Endothelial cell of umbilical vein (primary cell): Measurements from ENCODE around the gene TSPAN13.

ENCODE experiments used
- CTCF ChIP-seq, 2 donors: IDR thresholded peaks; 1 replicate in 1 of 2; 2 replicates in 1 of 2; pipeline ENCODE4 v1.5.1; 2011; ENCODE audit warnings: low read length in 2 of 2, mild to moderate bottlenecking in 2 of 2, moderate library complexity in 2 of 2, control low read depth in 1 of 2, inconsistent platforms in 1 of 2, low read depth in 1 of 2; ENCODE audit not compliant: insufficient read depth in 1 of 2; ENCODE audit errors: extremely low read depth in 1 of 2
- EZH2 ChIP-seq: IDR thresholded peaks from 2 replicates; pipeline ENCODE4 v1.6.1; 2012; ENCODE audit warnings: borderline replicate concordance, low read depth, mild to moderate bottlenecking, moderate library complexity, low read length, inconsistent platforms; ENCODE audit not compliant: severe bottlenecking
- FOS ChIP-seq: IDR thresholded peaks from 2 replicates; pipeline ENCODE4 v1.6.1; 2011; ENCODE audit warnings: mild to moderate bottlenecking, low read length, moderate library complexity, borderline replicate concordance; ENCODE audit not compliant: insufficient read depth
- GATA2 ChIP-seq: IDR thresholded peaks from 2 replicates; pipeline ENCODE4 v1.7.0; 2011; ENCODE audit warnings: low read depth, mild to moderate bottlenecking, moderate library complexity, mixed read lengths, low read length; ENCODE audit not compliant: insufficient read length, insufficient read depth
- JUN ChIP-seq: IDR thresholded peaks from 2 replicates; pipeline ENCODE4 v1.6.1; 2011; ENCODE audit warnings: borderline replicate concordance, low read depth; ENCODE audit not compliant: insufficient read length, insufficient read depth
- MYC ChIP-seq: IDR thresholded peaks from one replicate; pipeline ENCODE4 v1.6.1; 2011; ENCODE audit warnings: mild to moderate bottlenecking, low read depth, low read length
- POLR2A ChIP-seq: IDR thresholded peaks from 2 replicates; pipeline ENCODE4 v1.6.1; 2012; ENCODE audit warnings: low read depth, mild to moderate bottlenecking, control low read depth, low read length
- POLR2AphosphoS5 ChIP-seq: IDR thresholded peaks from 2 replicates; pipeline ENCODE4 v1.6.1; 2012; ENCODE audit warnings: low read depth, mild to moderate bottlenecking, control low read depth, low read length, moderate library complexity; ENCODE audit not compliant: insufficient read depth

DNA sequence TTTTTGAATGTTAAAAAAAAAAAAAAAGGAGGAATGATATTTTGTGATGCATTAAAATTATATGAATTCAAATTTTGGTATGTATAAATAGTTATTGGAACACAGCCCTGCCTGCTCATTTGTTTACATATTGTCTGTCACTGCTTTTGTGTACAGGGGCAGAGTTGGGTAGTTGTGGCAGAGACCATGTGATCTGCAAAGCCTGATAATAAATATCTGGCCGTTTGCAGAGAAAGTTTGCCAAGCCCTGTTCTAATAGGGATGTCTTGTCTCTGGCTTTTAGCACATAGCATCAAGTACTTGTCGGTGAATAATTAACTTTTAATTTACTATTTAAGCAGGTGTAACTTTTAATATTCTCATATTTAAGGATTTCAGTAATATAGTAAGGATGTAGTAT, 19.8 kb downstream of the TSPAN13 start:
- TF ChIP-seq CTCF (IDR thresholded peaks at IDR 0.05; ENCODE audit: extremely low read depth in 1 of 2, insufficient read depth in 1 of 2, low read depth in 1 of 2, low read length in 2 of 2) (no peak), POLR2AphosphoS5 (no peak), EZH2 (no peak), POLR2A (no peak), MYC (no peak), FOS (no peak), GATA2 (no peak), JUN (no peak)
